Measurements from ENCODE around the gene KRTAP5-5. TPM values are rescaled to one million over a fixed set of nuclear protein-coding genes. Genes with fewer than 3 reads are reported as not detected.

Gene KRTAP5-5
- total and polyA plus RNA-seq, 2 donors (not counting 1 experiment from before 2014, with no cell fraction given), result not detected

DNA sequence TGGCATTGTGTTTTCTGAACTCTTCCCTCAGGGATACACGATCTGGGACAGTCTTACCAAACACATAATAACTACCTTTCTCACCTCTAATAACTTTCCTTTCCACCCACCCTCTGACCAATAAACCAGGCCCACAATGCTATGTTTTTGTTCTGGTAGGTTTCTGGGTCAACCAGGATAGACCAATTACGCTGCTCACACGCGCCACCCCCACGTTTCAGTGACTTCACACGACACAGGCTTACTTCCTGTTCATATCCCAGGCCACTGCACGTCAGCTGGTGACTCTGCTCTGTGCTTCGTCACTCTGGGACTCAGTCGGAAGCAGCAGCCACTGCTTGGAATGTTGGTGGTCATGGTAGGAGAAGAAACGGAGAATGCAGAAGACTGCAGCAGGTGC, 10.1 kb upstream of the KRTAP5-5 start:
- no peaks in the 10 kb centered on the region for H3K79me2 ChIP-seq (ENCODE audit: control insufficient read depth, insufficient read depth, low read length)
- H3K4me1 ChIP-seq (ENCODE audit: control insufficient read depth, extremely low read depth, insufficient read depth, low read length), result no peaks in the 10 kb centered on the region
- H3K9ac ChIP-seq (ENCODE audit: insufficient read depth, low read length), result no peak overlapping the region
- DNase-seq (ENCODE audit: low read depth in 2 of 2), result no peak
- no peak for TF ChIP-seq EZH2 (IDR thresholded peaks at IDR 0.05; ENCODE audit: low read length, missing control alignments)
- TF ChIP-seq, protein P1, sequence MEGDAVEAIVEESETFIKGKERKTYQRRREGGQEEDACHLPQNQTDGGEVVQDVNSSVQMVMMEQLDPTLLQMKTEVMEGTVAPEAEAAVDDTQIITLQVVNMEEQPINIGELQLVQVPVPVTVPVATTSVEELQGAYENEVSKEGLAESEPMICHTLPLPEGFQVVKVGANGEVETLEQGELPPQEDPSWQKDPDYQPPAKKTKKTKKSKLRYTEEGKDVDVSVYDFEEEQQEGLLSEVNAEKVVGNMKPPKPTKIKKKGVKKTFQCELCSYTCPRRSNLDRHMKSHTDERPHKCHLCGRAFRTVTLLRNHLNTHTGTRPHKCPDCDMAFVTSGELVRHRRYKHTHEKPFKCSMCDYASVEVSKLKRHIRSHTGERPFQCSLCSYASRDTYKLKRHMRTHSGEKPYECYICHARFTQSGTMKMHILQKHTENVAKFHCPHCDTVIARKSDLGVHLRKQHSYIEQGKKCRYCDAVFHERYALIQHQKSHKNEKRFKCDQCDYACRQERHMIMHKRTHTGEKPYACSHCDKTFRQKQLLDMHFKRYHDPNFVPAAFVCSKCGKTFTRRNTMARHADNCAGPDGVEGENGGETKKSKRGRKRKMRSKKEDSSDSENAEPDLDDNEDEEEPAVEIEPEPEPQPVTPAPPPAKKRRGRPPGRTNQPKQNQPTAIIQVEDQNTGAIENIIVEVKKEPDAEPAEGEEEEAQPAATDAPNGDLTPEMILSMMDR (conservative IDR thresholded peaks at IDR 0.05 in 1 of 2, IDR thresholded peaks at IDR 0.05 in 1 of 2; ENCODE audit: low read depth in 1 of 2, low read length in 2 of 2), result no peak
- H3K4me3 ChIP-seq (replicated peaks in 1 of 4; ENCODE audit: control extremely low read depth in 1 of 4, insufficient read depth in 1 of 4, low read depth in 3 of 4, low read length in 4 of 4), result no peak overlapping the region
- H3K27ac ChIP-seq (ENCODE audit: insufficient read depth, low read length), result no peak overlapping the region
- no peaks in the 10 kb centered on the region for H3K9me3 ChIP-seq (ENCODE audit: control insufficient read depth, insufficient read depth, low read depth, low read length)
- no peak overlapping the region for H3K4me2 ChIP-seq (ENCODE audit: extremely low read depth, insufficient read depth, low read length)
- H3K27me3 ChIP-seq (ENCODE audit: control insufficient read depth, insufficient read depth, low read length), result no peaks in the 10 kb centered on the region
- H3K36me3 ChIP-seq (ENCODE audit: control insufficient read depth, insufficient read depth, low read length), result no peaks in the 10 kb centered on the region
- no peak overlapping the region for H2AFZ ChIP-seq (ENCODE audit: low read length)
- no peaks in the 10 kb centered on the region for H4K20me1 ChIP-seq (ENCODE audit: control insufficient read depth, extremely low read depth, insufficient read depth, low read length)

DNA sequence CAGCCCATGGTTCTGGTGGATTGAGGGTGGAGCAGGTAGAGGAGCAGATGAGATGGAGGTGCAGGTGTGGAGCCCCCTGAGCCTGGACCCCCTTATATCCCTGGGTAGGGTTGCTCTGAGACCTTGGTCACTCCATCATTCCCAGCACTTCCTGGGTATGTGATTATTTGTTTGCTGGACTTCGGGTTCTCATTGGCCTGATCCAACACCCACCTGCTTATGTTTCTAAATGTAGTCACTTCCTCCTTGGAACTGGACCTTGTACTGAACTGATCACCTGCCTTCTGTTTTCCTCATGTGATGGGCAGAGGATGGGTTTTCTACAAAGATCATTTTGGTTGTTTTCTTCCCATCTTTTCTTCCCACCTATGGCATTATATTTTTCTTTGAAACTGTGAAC, 7.5 kb upstream of the KRTAP5-5 start, which contains the start of gene KRTAP5-4:
KRTAP5-4 (minus strand) TSS at position 53 of the 400 bp plus-strand sequence; CDS start at position 8, 45 bp downstream.
- Histone ChIP-seq H3K9ac (ENCODE audit: insufficient read depth, low read length) (no peak within 1 kb of the TSS), H3K27me3 (ENCODE audit: control insufficient read depth, insufficient read depth, low read length) (peaks cover 4% of the 10 kb centered on the region), H3K4me2 (ENCODE audit: extremely low read depth, insufficient read depth, low read length) (no peak within 1 kb of the TSS), H3K27ac (ENCODE audit: insufficient read depth, low read length) (no peak within 1 kb of the TSS), H3K79me2 (ENCODE audit: control insufficient read depth, insufficient read depth, low read length) (no peaks in the 10 kb centered on the region), H3K36me3 (ENCODE audit: control insufficient read depth, insufficient read depth, low read length) (no peaks in the 10 kb centered on the region), H3K4me3 (replicated peaks in 1 of 4; ENCODE audit: control extremely low read depth in 1 of 4, insufficient read depth in 1 of 4, low read depth in 3 of 4, low read length in 4 of 4) (no peak within 1 kb of the TSS), H4K20me1 (ENCODE audit: control insufficient read depth, extremely low read depth, insufficient read depth, low read length) (no peaks in the 10 kb centered on the region), H2AFZ (ENCODE audit: low read length) (no peak within 1 kb of the TSS), H3K4me1 (ENCODE audit: control insufficient read depth, extremely low read depth, insufficient read depth, low read length) (no peaks in the 10 kb centered on the region), H3K9me3 (ENCODE audit: control insufficient read depth, insufficient read depth, low read depth, low read length) (no peaks in the 10 kb centered on the region)
- no peak for DNase-seq (ENCODE audit: low read depth in 2 of 2)
- TF ChIP-seq, protein P1 (conservative IDR thresholded peaks at IDR 0.05 in 1 of 2, IDR thresholded peaks at IDR 0.05 in 1 of 2; ENCODE audit: low read depth in 1 of 2, low read length in 2 of 2), result no peak
- TF ChIP-seq EZH2 (IDR thresholded peaks at IDR 0.05; ENCODE audit: low read length, missing control alignments), result no peak

DNA sequence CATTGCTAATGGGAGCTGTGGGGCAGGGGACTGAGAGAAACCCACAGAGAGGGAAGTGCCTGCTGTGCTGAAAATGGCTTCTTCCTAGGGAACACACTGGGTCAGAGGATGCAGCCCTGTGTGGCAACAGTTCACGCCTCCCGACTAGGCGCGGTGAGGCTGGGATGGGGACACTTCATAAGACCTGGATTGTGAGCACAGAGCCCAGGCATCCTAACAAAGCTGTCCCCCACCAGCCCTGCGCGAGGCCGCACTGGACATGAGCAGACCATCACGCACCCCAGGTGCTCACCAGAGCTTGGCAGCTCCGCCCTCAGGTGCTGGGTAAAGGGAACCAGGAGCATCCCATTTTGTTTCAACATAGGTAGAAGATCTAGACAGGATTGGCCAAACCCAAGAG, 5.9 kb upstream of the KRTAP5-5 start:
- Histone ChIP-seq H3K27me3 (ENCODE audit: control insufficient read depth, insufficient read depth, low read length) (peaks cover 4% of the 10 kb centered on the region), H3K36me3 (ENCODE audit: control insufficient read depth, insufficient read depth, low read length) (no peaks in the 10 kb centered on the region), H3K9me3 (ENCODE audit: control insufficient read depth, insufficient read depth, low read depth, low read length) (no peaks in the 10 kb centered on the region), H2AFZ (ENCODE audit: low read length) (no peak overlapping the region), H3K79me2 (ENCODE audit: control insufficient read depth, insufficient read depth, low read length) (no peaks in the 10 kb centered on the region), H3K27ac (ENCODE audit: insufficient read depth, low read length) (no peak overlapping the region), H3K4me1 (ENCODE audit: control insufficient read depth, extremely low read depth, insufficient read depth, low read length) (no peaks in the 10 kb centered on the region), H3K4me3 (replicated peaks in 1 of 4; ENCODE audit: control extremely low read depth in 1 of 4, insufficient read depth in 1 of 4, low read depth in 3 of 4, low read length in 4 of 4) (no peak overlapping the region), H3K4me2 (ENCODE audit: extremely low read depth, insufficient read depth, low read length) (no peak overlapping the region), H4K20me1 (ENCODE audit: control insufficient read depth, extremely low read depth, insufficient read depth, low read length) (no peaks in the 10 kb centered on the region), H3K9ac (ENCODE audit: insufficient read depth, low read length) (no peak overlapping the region)
- no peak for DNase-seq (ENCODE audit: low read depth in 2 of 2)
- TF ChIP-seq EZH2 (IDR thresholded peaks at IDR 0.05; ENCODE audit: low read length, missing control alignments), result no peak
- TF ChIP-seq, protein P1 (conservative IDR thresholded peaks at IDR 0.05 in 1 of 2, IDR thresholded peaks at IDR 0.05 in 1 of 2; ENCODE audit: low read depth in 1 of 2, low read length in 2 of 2), result no peak

Data from fibroblast of lung (primary cell).